Measurements from ENCODE around the gene CUL7.

Gene CUL7

GRCh38 chr6:42996513-42996912 is 57.1 kb downstream of the CUL7 start:
- Histone ChIP-seq H3F3A (ENCODE audit: low read depth) (no peaks in the 10 kb centered on the region), H3K9me3 (ENCODE audit: insufficient read depth, low read depth, low read length) (no peaks in the 10 kb centered on the region), H3K79me2 (ENCODE audit: insufficient read depth, low read length) (peaks cover 4% of the 10 kb centered on the region; the same call in 1 of the 2 replicates), H3K36me3 (ENCODE audit: insufficient read depth, low read length) (peaks cover 3% of the 10 kb centered on the region; the same call in 1 of the 2 replicates), H3K4me1 (ENCODE audit: insufficient read depth, low read length, poor library complexity, severe bottlenecking) (no peaks in the 10 kb centered on the region), H3K9ac (ENCODE audit: low read depth, low read length, poor library complexity, severe bottlenecking) (no peak overlapping the region), H4K20me1 (ENCODE audit: insufficient read depth, low read length, poor library complexity, severe bottlenecking) (no peaks in the 10 kb centered on the region), H3K4me2 (ENCODE audit: low read depth, low read length, poor library complexity, severe bottlenecking) (no peak overlapping the region), H3K9me2 (replicated peaks; ENCODE audit: low read depth, low read length) (no peaks in the 10 kb centered on the region), H2AFZ (ENCODE audit: low read length) (no peak overlapping the region), H3K27me3 (ENCODE audit: insufficient read depth, low read length, poor library complexity, severe bottlenecking) (no peaks in the 10 kb centered on the region), H3K4me3 (ENCODE audit: low read length, poor library complexity, severe bottlenecking) (no peak overlapping the region)
- TF ChIP-seq EZH2phosphoT487 (IDR thresholded peaks at IDR 0.05; ENCODE audit: borderline replicate concordance) (no peak), CTCF (conservative IDR thresholded peaks at IDR 0.05; ENCODE audit: low read length) (no peak)

- Histone ChIP-seq H3K9ac (ENCODE audit: low read depth, low read length, poor library complexity, severe bottlenecking) (no peak overlapping the region), H3K4me3 (ENCODE audit: low read length, poor library complexity, severe bottlenecking) (no peak overlapping the region), H2AFZ (ENCODE audit: low read length) (no peak overlapping the region), H3K27me3 (ENCODE audit: insufficient read depth, low read length, poor library complexity, severe bottlenecking) (no peaks in the 10 kb centered on the region), H3K9me2 (replicated peaks; ENCODE audit: low read depth, low read length) (no peaks in the 10 kb centered on the region), H3K9me3 (ENCODE audit: insufficient read depth, low read depth, low read length) (no peaks in the 10 kb centered on the region), H3K4me1 (ENCODE audit: insufficient read depth, low read length, poor library complexity, severe bottlenecking) (peaks cover 5% of the 10 kb centered on the region), H3K4me2 (ENCODE audit: low read depth, low read length, poor library complexity, severe bottlenecking) (no peak overlapping the region), H3K36me3 (ENCODE audit: insufficient read depth, low read length) (peaks cover 3% of the 10 kb centered on the region; the same call in 1 of the 2 replicates), H4K20me1 (ENCODE audit: insufficient read depth, low read length, poor library complexity, severe bottlenecking) (no peaks in the 10 kb centered on the region), H3K79me2 (ENCODE audit: insufficient read depth, low read length) (peaks cover 11% of the 10 kb centered on the region; the same call in 1 of the 2 replicates), H3F3A (ENCODE audit: low read depth) (no peaks in the 10 kb centered on the region)
- TF ChIP-seq CTCF (conservative IDR thresholded peaks at IDR 0.05; ENCODE audit: low read length): no peak
- TF ChIP-seq EZH2phosphoT487 (IDR thresholded peaks at IDR 0.05; ENCODE audit: borderline replicate concordance): no peak
Measured at GRCh38 chr6:42993445-42993844, 60.2 kb downstream of the CUL7 start.

- H4K20me1 ChIP-seq (ENCODE audit: insufficient read depth, low read length, poor library complexity, severe bottlenecking): peaks cover 5% of the 10 kb centered on the region
- no peak overlapping the region for H2AFZ ChIP-seq (ENCODE audit: low read length)
- no peak for TF ChIP-seq CTCF (conservative IDR thresholded peaks at IDR 0.05; ENCODE audit: low read length)
- no peak for TF ChIP-seq EZH2phosphoT487 (IDR thresholded peaks at IDR 0.05; ENCODE audit: borderline replicate concordance)
- peaks cover 3% of the 10 kb centered on the region; the same call in 1 of the 2 replicates for H3K36me3 ChIP-seq (ENCODE audit: insufficient read depth, low read length)
- no peak overlapping the region for H3K9ac ChIP-seq (ENCODE audit: low read depth, low read length, poor library complexity, severe bottlenecking)
- H3K9me3 ChIP-seq (ENCODE audit: insufficient read depth, low read depth, low read length): no peaks in the 10 kb centered on the region
- H3K4me2 ChIP-seq (ENCODE audit: low read depth, low read length, poor library complexity, severe bottlenecking): no peak overlapping the region
- H3K9me2 ChIP-seq (replicated peaks; ENCODE audit: low read depth, low read length): no peaks in the 10 kb centered on the region
- H3K79me2 ChIP-seq (ENCODE audit: insufficient read depth, low read length): peaks cover 45% of the 10 kb centered on the region
- no peaks in the 10 kb centered on the region for H3F3A ChIP-seq (ENCODE audit: low read depth)
- H3K4me3 ChIP-seq (ENCODE audit: low read length, poor library complexity, severe bottlenecking): no peak overlapping the region
- H3K4me1 ChIP-seq (ENCODE audit: insufficient read depth, low read length, poor library complexity, severe bottlenecking): peaks cover 38% of the 10 kb centered on the region
- no peaks in the 10 kb centered on the region for H3K27me3 ChIP-seq (ENCODE audit: insufficient read depth, low read length, poor library complexity, severe bottlenecking)
Measured at GRCh38 chr6:42989923-42990322, 63.7 kb downstream of the CUL7 start.
